ENCODE results near the gene AWAT2.

GRCh38 chrX:70079870-70080269 is 30.1 kb upstream of the AWAT2 start:
- TF ChIP-seq, protein P1, sequence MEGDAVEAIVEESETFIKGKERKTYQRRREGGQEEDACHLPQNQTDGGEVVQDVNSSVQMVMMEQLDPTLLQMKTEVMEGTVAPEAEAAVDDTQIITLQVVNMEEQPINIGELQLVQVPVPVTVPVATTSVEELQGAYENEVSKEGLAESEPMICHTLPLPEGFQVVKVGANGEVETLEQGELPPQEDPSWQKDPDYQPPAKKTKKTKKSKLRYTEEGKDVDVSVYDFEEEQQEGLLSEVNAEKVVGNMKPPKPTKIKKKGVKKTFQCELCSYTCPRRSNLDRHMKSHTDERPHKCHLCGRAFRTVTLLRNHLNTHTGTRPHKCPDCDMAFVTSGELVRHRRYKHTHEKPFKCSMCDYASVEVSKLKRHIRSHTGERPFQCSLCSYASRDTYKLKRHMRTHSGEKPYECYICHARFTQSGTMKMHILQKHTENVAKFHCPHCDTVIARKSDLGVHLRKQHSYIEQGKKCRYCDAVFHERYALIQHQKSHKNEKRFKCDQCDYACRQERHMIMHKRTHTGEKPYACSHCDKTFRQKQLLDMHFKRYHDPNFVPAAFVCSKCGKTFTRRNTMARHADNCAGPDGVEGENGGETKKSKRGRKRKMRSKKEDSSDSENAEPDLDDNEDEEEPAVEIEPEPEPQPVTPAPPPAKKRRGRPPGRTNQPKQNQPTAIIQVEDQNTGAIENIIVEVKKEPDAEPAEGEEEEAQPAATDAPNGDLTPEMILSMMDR (IDR thresholded peaks at IDR 0.05; ENCODE audit: poor library complexity): no peak
- no peak for TF ChIP-seq EZH2phosphoT487 (IDR thresholded peaks at IDR 0.05; ENCODE audit: low read depth, severe bottlenecking, unreplicated experiment)
